ENCODE results near the gene PRAMEF14. TPM values are rescaled to one million over a fixed set of nuclear protein-coding genes. Genes with fewer than 3 reads are reported as not detected.
"Not testable (repeated sequence)": the region's sequence is repeated elsewhere in the genome, so short reads cannot be mapped to it uniquely, and the experiment has no call there.

Gene PRAMEF14
- total and polyA plus RNA-seq, 2 of the 4 experiments (the other 2 are of a cell fraction): not detected

- H4K5ac ChIP-seq (ENCODE audit: low read depth, low read length); H2AFZ ChIP-seq (replicated peaks; ENCODE audit: low read length, poor library complexity); POLR2A ChIA-PET (ENCODE audit: unreplicated experiment); H3K23ac ChIP-seq (ENCODE audit: low read depth, low read length); H3K9ac ChIP-seq (ENCODE audit: low read depth, low read length); H3K79me1 ChIP-seq (ENCODE audit: low read depth in 1 of 2, low read length in 2 of 2); dilution Hi-C loops (cut with HindIII; ENCODE audit: low sequenced_read_pairs, unreplicated experiment); H2BK15ac ChIP-seq (ENCODE audit: low read depth, low read length); H3K27ac ChIP-seq (ENCODE audit: insufficient read depth, low read length); BruUV-seq (replicated peaks); H3K9me1 ChIP-seq (ENCODE audit: insufficient read depth, low read length); CTCF ChIA-PET; H2BK120ac ChIP-seq (ENCODE audit: low read depth, low read length); H3K4me1 ChIP-seq (ENCODE audit: control insufficient read depth, insufficient read depth, low read length); H2BK20ac ChIP-seq (ENCODE audit: low read depth, low read length); in situ Hi-C loops (cut with MboI; ENCODE audit: low sequenced_read_pairs); H3K27me3 ChIP-seq (ENCODE audit: control insufficient read depth, insufficient read depth, low read length); H3K18ac ChIP-seq (ENCODE audit: low read depth, low read length); H4K91ac ChIP-seq (ENCODE audit: insufficient read depth, low read depth, low read length); H3K9me3 ChIP-seq (ENCODE audit: control insufficient read depth, insufficient read depth, low read length); H3K36me3 ChIP-seq (ENCODE audit: control insufficient read depth, insufficient read depth, low read length); H3K4ac ChIP-seq (ENCODE audit: low read depth, low read length); H3K4me2 ChIP-seq (ENCODE audit: low read depth, low read length); H3K14ac ChIP-seq (replicated peaks; ENCODE audit: low read depth, low read length); ATAC-seq (ENCODE audit: low read depth); H2BK5ac ChIP-seq (ENCODE audit: low read depth, low read length, poor library complexity, severe bottlenecking); intact Hi-C loops (cut with micrococcal nuclease); H3K56ac ChIP-seq (ENCODE audit: extremely low read depth, insufficient read depth, low read length); H2AK5ac ChIP-seq (ENCODE audit: low read depth, low read length); H4K20me1 ChIP-seq (ENCODE audit: insufficient read depth, low read length); H3K4me3 ChIP-seq (ENCODE audit: insufficient read depth, low read depth, low read length); DNase-seq; H4K8ac ChIP-seq (ENCODE audit: low read depth in 2 of 2, low read length in 2 of 2); H2AK9ac ChIP-seq (replicated peaks; ENCODE audit: low read depth, low read length, poor library complexity): not testable (repeated sequence)
- WGBS, 2 experiments (ENCODE audit: extremely low coverage in 2 of 2, insufficient read length in 1 of 2): no CpG with 5 or more reads among the region's 5 CpGs
Observed at GRCh38 chr1:13297216-13297931, 49.6 kb downstream of the PRAMEF14 start.

Other genes starting within 250 kb of the PRAMEF14 start
- gene HNRNPCL2, start 230.3 kb downstream of the PRAMEF14 start, total RNA-seq (2012; rRNA removed): not detected in 2 replicates
- gene HNRNPCL2, start 230.3 kb downstream of the PRAMEF14 start, polyA plus RNA-seq (2012; rRNA removed): not detected in 2 replicates
- not detected in 2 replicates for gene PRAMEF26, start 191.1 kb downstream of the PRAMEF14 start, total RNA-seq (2012; rRNA removed)
- gene PRAMEF26, start 191.1 kb downstream of the PRAMEF14 start, polyA plus RNA-seq (2012; rRNA removed): not detected in 2 replicates
- gene HNRNPCL4, start 181.5 kb downstream of the PRAMEF14 start, total RNA-seq (2012; rRNA removed): not detected in 2 replicates
- gene HNRNPCL4, start 181.5 kb downstream of the PRAMEF14 start, polyA plus RNA-seq (2012; rRNA removed): not detected in 2 replicates
- gene PRAMEF9, start 175.3 kb downstream of the PRAMEF14 start, total RNA-seq (2012; rRNA removed): not detected in 2 replicates
- not detected in 2 replicates for gene PRAMEF9, start 175.3 kb downstream of the PRAMEF14 start, polyA plus RNA-seq (2012; rRNA removed)
- not detected in 2 replicates for gene PRAMEF13, start 145.7 kb downstream of the PRAMEF14 start, total RNA-seq (2012; rRNA removed)
- gene PRAMEF13, start 145.7 kb downstream of the PRAMEF14 start, polyA plus RNA-seq (2012; rRNA removed): not detected in 2 replicates
- not detected in 2 replicates for gene PRAMEF18, start 121.0 kb downstream of the PRAMEF14 start, total RNA-seq (2012; rRNA removed)
- not detected in 2 replicates for gene PRAMEF18, start 121.0 kb downstream of the PRAMEF14 start, polyA plus RNA-seq (2012; rRNA removed)
- gene PRAMEF5, start 92.9 kb downstream of the PRAMEF14 start, total RNA-seq (2012; rRNA removed): not detected in 2 replicates
- not detected in 2 replicates for gene PRAMEF5, start 92.9 kb downstream of the PRAMEF14 start, polyA plus RNA-seq (2012; rRNA removed)
- gene PRAMEF8, start 62.0 kb downstream of the PRAMEF14 start, total RNA-seq (2012; rRNA removed): not detected in 2 replicates
- gene PRAMEF8, start 62.0 kb downstream of the PRAMEF14 start, polyA plus RNA-seq (2012; rRNA removed): not detected in 2 replicates
- gene PRAMEF33, start 43.6 kb downstream of the PRAMEF14 start, total RNA-seq (2012; rRNA removed): not detected in 2 replicates
- not detected in 2 replicates for gene PRAMEF33, start 43.6 kb downstream of the PRAMEF14 start, polyA plus RNA-seq (2012; rRNA removed)
- not detected in 2 replicates for gene PRAMEF15, start 31.6 kb downstream of the PRAMEF14 start, total RNA-seq (2012; rRNA removed)
- gene PRAMEF15, start 31.6 kb downstream of the PRAMEF14 start, polyA plus RNA-seq (2012; rRNA removed): not detected in 2 replicates
- not detected in 2 replicates for gene PRAMEF19, start 24.8 kb upstream of the PRAMEF14 start, total RNA-seq (2012; rRNA removed)
- not detected in 2 replicates for gene PRAMEF19, start 24.8 kb upstream of the PRAMEF14 start, polyA plus RNA-seq (2012; rRNA removed)
- not detected in 2 replicates for gene PRAMEF17, start 42.5 kb upstream of the PRAMEF14 start, total RNA-seq (2012; rRNA removed)
- gene PRAMEF17, start 42.5 kb upstream of the PRAMEF14 start, polyA plus RNA-seq (2012; rRNA removed): not detected in 2 replicates
- not detected in 2 replicates for gene PRAMEF20, start 63.3 kb upstream of the PRAMEF14 start, total RNA-seq (2012; rRNA removed)
- gene PRAMEF20, start 63.3 kb upstream of the PRAMEF14 start, polyA plus RNA-seq (2012; rRNA removed): not detected in 2 replicates
- gene LRRC38, start 166.9 kb upstream of the PRAMEF14 start, total RNA-seq (2012; rRNA removed): not detected in 2 replicates
- gene LRRC38, start 166.9 kb upstream of the PRAMEF14 start, polyA plus RNA-seq (2012; rRNA removed): not detected in 2 replicates
- not detected in 2 replicates for gene PDPN, start 236.7 kb upstream of the PRAMEF14 start, total RNA-seq (2012; rRNA removed)
- 0.16 and 0.31 TPM in 2 replicates for gene PDPN, start 236.7 kb upstream of the PRAMEF14 start, polyA plus RNA-seq (2012; rRNA removed)

All from IMR-90 (cell line).